Left forelimb (tissue), 1 donor: ENCODE results near the gene EFCC1.
"Not testable (repeated sequence)": the region's sequence is repeated elsewhere in the genome, so short reads cannot be mapped to it uniquely, and the experiment has no call there.

Source experiments
- DNase-seq: peaks from one replicate; pipeline ENCODE4 v3.0.0-alpha.2; 2018; ENCODE audit warnings: low spot score

The EFCC1 gene

DNA sequence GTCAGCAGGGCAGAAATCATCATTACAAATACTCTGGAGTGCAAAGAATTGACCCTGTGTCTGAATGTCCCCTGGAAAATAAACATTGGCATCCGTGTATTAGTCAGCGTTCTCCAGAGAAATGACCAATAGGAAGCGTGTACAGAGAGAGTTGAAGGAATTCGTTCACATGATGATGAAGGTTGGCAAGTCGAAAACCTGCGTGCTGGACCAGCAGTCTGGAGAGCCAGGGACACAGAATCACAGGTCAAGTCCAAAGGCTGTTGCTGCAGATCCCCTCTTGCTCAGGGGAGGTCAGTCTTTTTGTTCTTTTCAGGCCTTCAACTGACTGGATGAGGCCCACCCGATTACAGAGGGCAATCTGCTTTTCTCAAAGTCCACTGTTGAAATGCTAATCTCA, 76.1 kb downstream of the EFCC1 start:
- no peak for DNase-seq

GRCh38 chr3:129078510-129078909, 77.4 kb downstream of the EFCC1 start:
- DNase-seq = no peak

GRCh38 chr3:129081503-129081902, 80.4 kb downstream of the EFCC1 start:
- DNase-seq = no peak

- DNase-seq = no peak
Measured at GRCh38 chr3:129082026-129082425, 80.9 kb downstream of the EFCC1 start.

DNA sequence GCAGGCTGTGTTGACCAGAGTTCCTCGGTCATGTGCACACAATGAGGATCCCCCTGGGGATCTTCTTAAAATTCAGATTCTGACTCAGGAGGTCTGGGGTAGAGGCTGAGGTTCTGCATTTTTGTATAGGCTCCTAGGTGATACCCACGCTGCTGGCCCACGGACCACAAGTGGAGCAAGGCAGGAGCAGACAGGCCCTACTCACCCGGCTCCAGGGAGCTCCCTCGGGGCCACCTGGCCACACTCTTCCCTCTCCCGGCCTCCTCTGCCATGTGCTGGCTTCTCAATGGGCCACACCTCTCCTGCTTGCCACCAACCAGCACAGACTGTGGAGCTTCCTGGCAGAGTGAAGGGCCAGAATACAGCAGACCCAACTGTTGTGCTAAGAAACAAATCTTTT, 83.4 kb downstream of the EFCC1 start:
- DNase-seq = no peak

- DNase-seq = no peak
Measured at GRCh38 chr3:129085165-129085715, 84.1 kb downstream of the EFCC1 start.

- DNase-seq = no peak
Measured at GRCh38 chr3:129085818-129086217, 84.7 kb downstream of the EFCC1 start.

- peak; percentile 73 for DNase-seq
Measured at GRCh38 chr3:129087138-129087702, 86.1 kb downstream of the EFCC1 start.

DNA sequence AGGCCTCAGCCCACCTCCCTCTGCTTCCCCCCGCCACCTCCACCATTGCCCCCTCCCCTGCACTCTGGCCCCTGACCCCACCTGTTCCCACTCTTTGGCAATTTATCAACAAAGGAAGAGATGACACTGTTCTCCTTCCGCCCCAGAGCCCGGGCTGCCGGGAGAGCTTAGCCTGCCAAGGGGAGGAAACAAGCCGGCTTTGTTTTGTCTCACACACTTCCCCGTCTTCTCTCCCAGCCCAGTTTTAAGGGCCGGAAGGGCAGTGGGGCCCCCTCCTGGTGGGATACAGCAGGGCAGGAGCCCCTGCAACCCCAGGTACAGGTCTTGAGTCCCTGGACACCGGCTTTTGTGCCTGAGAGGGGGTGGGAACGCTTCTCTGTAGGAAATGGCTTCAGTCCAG, 86.8 kb downstream of the EFCC1 start:
- DNase-seq = not testable (repeated sequence)

- not testable (repeated sequence) for DNase-seq
Measured at GRCh38 chr3:129088312-129088711, 87.2 kb downstream of the EFCC1 start.
